Neural crest cell (in vitro differentiated cells): ENCODE measurements around the gene ESPL1. TPM values are rescaled to one million over a fixed set of nuclear protein-coding genes. Genes with fewer than 3 reads are reported as not detected.

Experiments used
- DNase-seq: peaks from one replicate; pipeline ENCODE4 v3.0.0; 2021; ENCODE audit warnings: low read depth, mixed read lengths, low spot score
- H3K27ac Mint-ChIP-seq: one replicate; pipeline ENCODE4 v1.8.0; 2021; ENCODE audit warnings: mild to moderate bottlenecking, mixed read lengths; ENCODE audit not compliant: unreplicated experiment
- H3K27me3 Mint-ChIP-seq: 2 replicates; pipeline ENCODE4 v1.8.0; 2021; ENCODE audit warnings: low read depth, mild to moderate bottlenecking, mixed read lengths
- H3K36me3 Mint-ChIP-seq: 2 replicates; pipeline ENCODE4 v1.8.0; 2021; ENCODE audit warnings: low read depth, mild to moderate bottlenecking, mixed read lengths
- H3K4me1 Mint-ChIP-seq: 2 replicates; pipeline ENCODE4 v1.8.0; 2021; ENCODE audit warnings: mixed read lengths
- H3K4me3 Mint-ChIP-seq: one replicate; pipeline ENCODE4 v1.8.0; 2021; ENCODE audit warnings: mild to moderate bottlenecking, mixed read lengths
- H3K9me3 Mint-ChIP-seq: 2 replicates; pipeline ENCODE4 v1.8.0; 2021; ENCODE audit warnings: mixed read lengths
- CTCF ChIP-seq: fragments of 200-600 bp; sonication (generic); conservative IDR thresholded peaks from 2 replicates; pipeline ENCODE4 v1.5.0; 2021; ENCODE audit warnings: antibody characterized with exemption, mild to moderate bottlenecking
- total RNA-seq: library from RNA; stranded (reverse); gene quantifications from 2 replicates; pipeline ENCODE4 v1.2.1, GENCODE V29; 2021

ESPL1 gene
- total RNA-seq, 1 donor from 2014 or later, result 65.8 TPM

- peak overlapping the region; percentile 7 for H3K4me3 Mint-ChIP-seq
- no peaks in the 10 kb centered on the region for H3K27me3 Mint-ChIP-seq
- peak; percentile 73 for TF ChIP-seq CTCF
- H3K36me3 Mint-ChIP-seq, result peaks cover 15% of the 10 kb centered on the region
- peak; percentile 56 for DNase-seq
- no peaks in the 10 kb centered on the region for H3K9me3 Mint-ChIP-seq
- no peaks in the 10 kb centered on the region for H3K4me1 Mint-ChIP-seq
- no peak overlapping the region for H3K27ac Mint-ChIP-seq
Observed at GRCh38 chr12:53287741-53288216, 19.7 kb downstream of the ESPL1 start.

- peaks cover 19% of the 10 kb centered on the region for H3K36me3 Mint-ChIP-seq
- no peak for DNase-seq
- H3K27me3 Mint-ChIP-seq, result no peaks in the 10 kb centered on the region
- H3K4me3 Mint-ChIP-seq, result no peak overlapping the region
- H3K27ac Mint-ChIP-seq, result no peak overlapping the region
- TF ChIP-seq CTCF, result no peak
- H3K4me1 Mint-ChIP-seq, result no peaks in the 10 kb centered on the region
- H3K9me3 Mint-ChIP-seq, result no peaks in the 10 kb centered on the region
Observed at GRCh38 chr12:53288322-53288721, 20.2 kb downstream of the ESPL1 start.

GRCh38 chr12:53289891-53290290 lies 21.8 kb downstream of the ESPL1 start:
- Mint-ChIP-seq H3K27ac (no peak overlapping the region), H3K4me3 (no peak overlapping the region), H3K4me1 (peaks cover 2% of the 10 kb centered on the region), H3K36me3 (peaks cover 18% of the 10 kb centered on the region), H3K27me3 (no peaks in the 10 kb centered on the region), H3K9me3 (no peaks in the 10 kb centered on the region)
- TF ChIP-seq CTCF, result no peak
- DNase-seq, result no peak

- no peaks in the 10 kb centered on the region for H3K9me3 Mint-ChIP-seq
- no peak for DNase-seq
- no peak overlapping the region for H3K4me3 Mint-ChIP-seq
- H3K4me1 Mint-ChIP-seq, result peaks cover 10% of the 10 kb centered on the region
- peaks cover 22% of the 10 kb centered on the region for H3K36me3 Mint-ChIP-seq
- H3K27ac Mint-ChIP-seq, result no peak overlapping the region
- no peak for TF ChIP-seq CTCF
- H3K27me3 Mint-ChIP-seq, result no peaks in the 10 kb centered on the region
Observed at GRCh38 chr12:53290661-53291060, 22.6 kb downstream of the ESPL1 start.

- Mint-ChIP-seq H3K4me1 (peaks cover 25% of the 10 kb centered on the region), H3K36me3 (peaks cover 23% of the 10 kb centered on the region), H3K27ac (no peak overlapping the region), H3K9me3 (no peaks in the 10 kb centered on the region), H3K4me3 (no peak overlapping the region), H3K27me3 (no peaks in the 10 kb centered on the region)
- TF ChIP-seq CTCF, result no peak
- DNase-seq, result no peak
Observed at GRCh38 chr12:53292426-53292825, 24.3 kb downstream of the ESPL1 start.
